ENCODE data around the gene HIPK4.

DNA sequence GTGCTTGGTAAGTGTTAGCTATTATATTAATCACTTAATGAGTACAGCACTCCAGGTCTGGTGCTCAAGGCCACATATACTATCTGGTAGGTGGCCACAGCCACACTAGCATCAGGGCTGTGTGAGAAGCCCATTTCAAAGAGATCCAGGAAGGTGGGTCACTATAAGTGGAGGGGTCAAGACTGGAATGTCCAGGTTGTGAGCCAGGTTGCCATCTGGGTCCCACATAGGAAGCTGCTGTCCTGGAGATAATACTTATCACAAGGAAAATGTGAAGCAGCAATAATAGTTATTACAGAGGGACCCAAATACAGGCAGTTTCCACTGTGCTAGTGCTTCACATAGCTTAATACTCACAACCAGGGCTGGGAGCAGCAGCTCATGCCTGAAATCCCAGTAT lies 54.9 kb downstream of the HIPK4 start:
- TF ChIP-seq, protein P1, sequence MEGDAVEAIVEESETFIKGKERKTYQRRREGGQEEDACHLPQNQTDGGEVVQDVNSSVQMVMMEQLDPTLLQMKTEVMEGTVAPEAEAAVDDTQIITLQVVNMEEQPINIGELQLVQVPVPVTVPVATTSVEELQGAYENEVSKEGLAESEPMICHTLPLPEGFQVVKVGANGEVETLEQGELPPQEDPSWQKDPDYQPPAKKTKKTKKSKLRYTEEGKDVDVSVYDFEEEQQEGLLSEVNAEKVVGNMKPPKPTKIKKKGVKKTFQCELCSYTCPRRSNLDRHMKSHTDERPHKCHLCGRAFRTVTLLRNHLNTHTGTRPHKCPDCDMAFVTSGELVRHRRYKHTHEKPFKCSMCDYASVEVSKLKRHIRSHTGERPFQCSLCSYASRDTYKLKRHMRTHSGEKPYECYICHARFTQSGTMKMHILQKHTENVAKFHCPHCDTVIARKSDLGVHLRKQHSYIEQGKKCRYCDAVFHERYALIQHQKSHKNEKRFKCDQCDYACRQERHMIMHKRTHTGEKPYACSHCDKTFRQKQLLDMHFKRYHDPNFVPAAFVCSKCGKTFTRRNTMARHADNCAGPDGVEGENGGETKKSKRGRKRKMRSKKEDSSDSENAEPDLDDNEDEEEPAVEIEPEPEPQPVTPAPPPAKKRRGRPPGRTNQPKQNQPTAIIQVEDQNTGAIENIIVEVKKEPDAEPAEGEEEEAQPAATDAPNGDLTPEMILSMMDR (IDR thresholded peaks at IDR 0.05) = no peak
- no peak for TF ChIP-seq JUNB (IDR thresholded peaks at IDR 0.05)
